K562 (cell line): ENCODE measurements around the gene ARSK. TPM values are rescaled to one million over a fixed set of nuclear protein-coding genes. Genes with fewer than 3 reads are reported as not detected.

Experiments used
- ATAC-seq: fragments of 200-7000 bp; cut with Tn5 transposase; 3 replicates; pipeline ENCODE4 v1.9.1; 2020; ENCODE audit warnings: moderate library complexity
- BruUV-seq: library from RNA; stranded (reverse); fragments of 400-500 nt; replicated peaks from 2 replicates; lab custom pipeline; 2021; lab: Mats Ljungman, UMichigan
- CTCF ChIA-PET: fragments of 300-600 bp; formaldehyde crosslinking; extraction: SDS; loops from one replicate; lab custom pipeline; 2021; ENCODE audit warnings: low intra/inter-chr PET ratio; lab: Yijun Ruan, JAX
- POLR2A ChIA-PET: fragments of 300-600, 350-650 bp; sonication (Branson Sonifier 250); formaldehyde crosslinking; extraction: SDS; loops from one replicate; lab custom pipeline; 2021; ENCODE audit warnings: antibody characterized with exemption, inconsistent platforms; lab: Yijun Ruan, JAX
- DNase-seq, 4 experiments: peaks; one replicate each; pipeline versions ENCODE4 v3.0.0 to v3.0.0-alpha.2; 2011 to 2018; ENCODE audit warnings: low spot score in 3 of 4, mixed read lengths in 3 of 4; ENCODE audit errors: extremely low read depth in 1 of 4
- FAIRE-seq: peaks from 2 replicates; lab custom pipeline; 2011; peaks lifted over from hg19 to GRCh38; lab: Jason Lieb, UNC
- H2AFZ ChIP-seq: 2 replicates; pipeline ENCODE4 v1.6.0; 2011; ENCODE audit warnings: low read depth, low read length, control low read depth, inconsistent platforms
- H3K27ac ChIP-seq: fragments of 200-600 bp; 3 replicates; pipeline ENCODE4 v1.8.0; 2011; ENCODE audit warnings: low read depth, mild to moderate bottlenecking, control low read depth, inconsistent platforms, low read length, moderate library complexity, mixed read lengths; ENCODE audit errors: extremely low read depth
- H3K27me3 ChIP-seq, 2 experiments: fragments of 300-600 bp in 1 of 2; 2 replicates in 1 of 2; 3 replicates in 1 of 2; pipeline versions ENCODE4 v1.6.0 to v1.8.0; 2011; ENCODE audit warnings: inconsistent platforms in 2 of 2, low read length in 2 of 2, mild to moderate bottlenecking in 1 of 2, mixed read lengths in 1 of 2, moderate library complexity in 1 of 2; ENCODE audit not compliant: control insufficient read depth in 2 of 2, insufficient read depth in 2 of 2
- H3K36me3 ChIP-seq: fragments of 300-600 bp; 3 replicates; pipeline ENCODE4 v1.8.0; 2011; ENCODE audit warnings: mild to moderate bottlenecking, low read length, inconsistent platforms; ENCODE audit not compliant: control insufficient read depth, insufficient read depth
- H3K4me1 ChIP-seq, 2 experiments: fragments of 200-600 bp in 1 of 2; replicated peaks in 1 of 2; 2 replicates in 1 of 2; 3 replicates in 1 of 2; pipeline versions ENCODE4 v1.5.1 to v1.8.0; 2011; ENCODE audit warnings: inconsistent platforms in 2 of 2, low read length in 2 of 2, mild to moderate bottlenecking in 1 of 2, mixed read lengths in 1 of 2, moderate library complexity in 1 of 2; ENCODE audit not compliant: control insufficient read depth in 2 of 2, insufficient read depth in 2 of 2
- H3K4me2 ChIP-seq: 2 replicates; pipeline ENCODE4 v1.6.1; 2011; ENCODE audit warnings: low read length, control low read depth, inconsistent platforms, mixed read lengths; ENCODE audit not compliant: insufficient read depth
- H3K4me3 ChIP-seq: fragments of 200-600 bp; sonication (generic), shearing (Covaris generic); 2 replicates; pipeline ENCODE4 v1.5.1; 2016; ENCODE audit warnings: control low read depth, inconsistent platforms
- H3K79me2 ChIP-seq: fragments of 200-600 bp; 3 replicates; pipeline ENCODE4 v1.8.0; 2011; ENCODE audit warnings: low read length, inconsistent platforms; ENCODE audit not compliant: control insufficient read depth, insufficient read depth
- H3K9ac ChIP-seq, 2 experiments: 2 replicates each; pipeline versions ENCODE4 v1.6.0 to v1.6.1; 2011; ENCODE audit warnings: low read depth in 2 of 2, low read length in 2 of 2, control low read depth in 1 of 2, inconsistent platforms in 1 of 2, mild to moderate bottlenecking in 1 of 2, mixed read lengths in 1 of 2; ENCODE audit not compliant: insufficient read depth in 1 of 2
- H3K9me1 ChIP-seq: one replicate; pipeline ENCODE4 v1.6.0; 2011; ENCODE audit warnings: inconsistent platforms, mild to moderate bottlenecking, low read length, moderate library complexity; ENCODE audit not compliant: control insufficient read depth, insufficient read depth
- H3K9me3 ChIP-seq: replicated peaks from 2 replicates; pipeline ENCODE4 v1.5.1; 2011; ENCODE audit warnings: low read depth, low read length, inconsistent platforms; ENCODE audit not compliant: control insufficient read depth, insufficient read depth
- H4K20me1 ChIP-seq: replicated peaks from 2 replicates; pipeline ENCODE4 v1.6.1; 2011; ENCODE audit warnings: low read length, inconsistent platforms, mixed read lengths; ENCODE audit not compliant: control insufficient read depth, insufficient read depth
- ADNP ChIP-seq: fragments of 200-800 bp; sonication (Bioruptor generic); IDR thresholded peaks from 2 replicates; pipeline ENCODE4 v1.6.1; 2016; ENCODE audit warnings: missing genetic modification characterization, missing compliant biosample characterization
- ARHGAP35 ChIP-seq: fragments of 450-650 bp; IDR thresholded peaks from 2 replicates; pipeline ENCODE4 v1.6.1; 2018; ENCODE audit not compliant: partially characterized antibody
- ATF6 ChIP-seq: sonication (generic); formaldehyde crosslinking; IDR thresholded peaks from 2 replicates; pipeline ENCODE4 v1.4.0; 2020; ENCODE audit warnings: mild to moderate bottlenecking, missing genetic modification reagents
- HDGF ChIP-seq: fragments of 450-650 bp; IDR thresholded peaks from 2 replicates; pipeline ENCODE4 v1.6.1; 2016
- IRF2 ChIP-seq: sonication (generic); formaldehyde crosslinking; IDR thresholded peaks from 2 replicates; pipeline ENCODE4 v1.8.1; 2022; ENCODE audit warnings: mild to moderate bottlenecking, missing genetic modification reagents
- NR2C2 ChIP-seq, 2 experiments: fragments of 200-800 bp in 1 of 2; sonication (Bioruptor generic) in 1 of 2; sonication (generic) in 1 of 2; formaldehyde crosslinking in 1 of 2; IDR thresholded peaks; 2 replicates each; pipeline versions ENCODE4 v1.6.1 to v1.8.0; 2016 to 2022; ENCODE audit warnings: mild to moderate bottlenecking in 1 of 2, missing compliant biosample characterization in 1 of 2, missing genetic modification characterization in 1 of 2, missing genetic modification reagents in 1 of 2
- NR2F6 ChIP-seq: fragments of 450-650 bp; formaldehyde crosslinking; IDR thresholded peaks from 2 replicates; pipeline ENCODE4 v1.4.0; 2020; ENCODE audit warnings: mild to moderate bottlenecking
- NR4A1 ChIP-seq, 2 experiments: fragments of 250-450 bp in 1 of 2; fragments of 450-650 bp in 1 of 2; sonication (Bioruptor Pico) in 1 of 2; IDR thresholded peaks; 2 replicates each; pipeline versions ENCODE4 v1.4.0 to v1.6.1; 2016 to 2020; ENCODE audit warnings: mild to moderate bottlenecking in 2 of 2, missing compliant biosample characterization in 1 of 2, missing genetic modification characterization in 1 of 2, moderate library complexity in 1 of 2
- PHB ChIP-seq: fragments of 250-450 bp; sonication (Bioruptor Pico); IDR thresholded peaks from 2 replicates; pipeline ENCODE4 v1.5.0; 2021
- RBM17 ChIP-seq: fragments of 200-400 bp; formaldehyde crosslinking; IDR thresholded peaks from 2 replicates; pipeline ENCODE4 v1.6.1; 2017; ENCODE audit warnings: low read depth, mild to moderate bottlenecking, low read length, borderline replicate concordance
- SMARCA5 ChIP-seq: fragments of 450-650 bp; IDR thresholded peaks from 2 replicates; pipeline ENCODE4 v1.6.1; 2016
- TCF7 ChIP-seq: sonication (generic); IDR thresholded peaks from 2 replicates; pipeline ENCODE4 v1.6.1; 2016; ENCODE audit warnings: antibody characterized with exemption, borderline replicate concordance
- TEAD4 ChIP-seq, 2 experiments: sonication (generic) in 1 of 2; formaldehyde crosslinking in 1 of 2; IDR thresholded peaks; 2 replicates each; pipeline versions ENCODE4 v1.6.1 to v1.8.0; 2012 to 2022; ENCODE audit warnings: borderline replicate concordance in 1 of 2, inconsistent platforms in 1 of 2, low read length in 1 of 2, mild to moderate bottlenecking in 1 of 2, missing genetic modification reagents in 1 of 2
- TRIM25 ChIP-seq: fragments of 450-650 bp; IDR thresholded peaks from 2 replicates; pipeline ENCODE4 v1.7.0; 2016; ENCODE audit warnings: borderline replicate concordance
- ZBTB11 ChIP-seq, 3 experiments: fragments of 200-800 bp in 1 of 3; fragments of 250-450 bp in 1 of 3; fragments of 450-650 bp in 1 of 3; sonication (Bioruptor Pico) in 1 of 3; sonication (Bioruptor generic) in 1 of 3; formaldehyde crosslinking in 1 of 3; IDR thresholded peaks; 2 replicates each; pipeline versions ENCODE4 v1.6.1 to v1.8.0; 2016 to 2022; ENCODE audit warnings: mild to moderate bottlenecking in 2 of 3, missing genetic modification characterization in 2 of 3, missing compliant biosample characterization in 1 of 3, moderate library complexity in 1 of 3
- ZNF3 ChIP-seq: fragments of 250-450 bp; sonication (Bioruptor Pico); IDR thresholded peaks from 2 replicates; pipeline ENCODE4 v1.5.0; 2021; ENCODE audit warnings: mild to moderate bottlenecking, moderate library complexity
- WGBS: fragments of 100-300 bp; shearing (Covaris generic); methylation state at CpG from one replicate; pipeline ENCODE4 v1.1.6; 2016; ENCODE audit warnings: low coverage, mixed read lengths; ENCODE audit not compliant: insufficient coverage; ENCODE audit errors: missing lambda C conversion rate; 5-methylcytosine and 5-hydroxymethylcytosine counted together
- in situ Hi-C: fragments of 300-500 bp; cut with MboI; formaldehyde crosslinking; loops from 4 replicates; pipeline ENCODE4 v1.15.0; 2018; ENCODE audit warnings: inconsistent platforms, mixed read lengths
- intact Hi-C: fragments of 100-400 bp; cut with micrococcal nuclease; formaldehyde crosslinking; loops from 2 replicates; pipeline ENCODE4 v1.14.2; 2022
- polyA plus RNA-seq, 8 experiments: library from polyadenylated mRNA; depleted of rRNA in 4 of 8; stranded (reverse) in 5 of 8; unstranded in 3 of 8; fragments of >200 nt; fragmentation: Nextera tagmentation in 2 of 8; fragmentation: Illumina TruSeq in 1 of 8; extraction: Ambion mirVana in 2 of 8; extraction: Trizol in 1 of 8; gene quantifications; 2 replicates each; pipeline versions ENCODE4 v1.2.1 to v1.2.3, GENCODE V29; 2011 to 2014; ENCODE audit warnings: inconsistent platforms in 1 of 8, missing spikeins in 1 of 8
- total RNA-seq, 7 experiments: library from RNA; depleted of rRNA in 6 of 7; stranded (reverse); fragments of >200 nt in 6 of 7; fragmentation: Illumina TruSeq in 2 of 7; extraction: Trizol in 2 of 7; gene quantifications; 2 replicates each; pipeline versions ENCODE4 v1.2.1 to v1.2.3, GENCODE V29; 2011 to 2021; ENCODE audit warnings: low replicate concordance in 1 of 7

ARSK gene
- total and polyA plus RNA-seq, 9 of the 15 experiments (the other 6 are each of a cell fraction or from before 2014, with no cell fraction given), result 2.7 to 9.4 (median 7.1) TPM

- intact Hi-C loops (no loop called here), in situ Hi-C loops (no loop called here)
- Histone ChIP-seq H3K4me2 (no peak overlapping the region), H3K79me2 (no peaks in the 10 kb centered on the region), H2AFZ (no peak overlapping the region), H3K27ac (no peak overlapping the region), H3K9me1 (no peaks in the 10 kb centered on the region), H3K9ac (no peak overlapping the region), H3K36me3 (peaks cover 76% of the 10 kb centered on the region), H3K27me3 (no peaks in the 10 kb centered on the region), H3K4me1 (no peaks in the 10 kb centered on the region), H4K20me1 (no peaks in the 10 kb centered on the region), H3K4me3 (no peak overlapping the region), H3K9me3 (no peaks in the 10 kb centered on the region)
- BruUV-seq, result no TSS peak
- ATAC-seq (no peak), FAIRE-seq (no peak), DNase-seq (no peak)
- ChIA-PET CTCF (no interaction called here), POLR2A (no interaction called here)
- 88% methylated on average over 1 of the region's 1 CpG for WGBS
- TF ChIP-seq TRIM25, result no peak
- TF ChIP-seq ATF6 (CRISPR knock-in tag), result no peak
- no peak for TF ChIP-seq HDGF
- no peak for TF ChIP-seq ADNP (tag)
- TF ChIP-seq PHB (CRISPR knock-in tag), result no peak
- no peak for TF ChIP-seq SMARCA5
- no peak for TF ChIP-seq NR4A1 (CRISPR knock-in tag; IDR thresholded peaks at IDR 0.05)
- TF ChIP-seq NR4A1 (tag; IDR thresholded peaks at IDR 0.05), result no peak
- TF ChIP-seq TEAD4 (IDR thresholded peaks at IDR 0.05; ENCODE audit: low read length), result no peak
- no peak for TF ChIP-seq TEAD4 (CRISPR knock-in tag; IDR thresholded peaks at IDR 0.05; ENCODE audit: borderline replicate concordance)
- TF ChIP-seq NR2C2 (CRISPR knock-in tag; IDR thresholded peaks at IDR 0.05), result no peak
- TF ChIP-seq NR2C2 (tag; IDR thresholded peaks at IDR 0.05), result no peak
- no peak for TF ChIP-seq ZBTB11 (CRISPR knock-in tag; IDR thresholded peaks at IDR 0.05)
- no peak for TF ChIP-seq ARHGAP35
- no peak for TF ChIP-seq ZNF3 (CRISPR knock-in tag)
- TF ChIP-seq NR2F6 (CRISPR knock-in tag), result no peak
- TF ChIP-seq TCF7, result no peak
- TF ChIP-seq IRF2 (CRISPR knock-in tag), result no peak
- no peak for TF ChIP-seq RBM17
These were observed 34.7 kb upstream of the ARSK start for GRCh38 chr5:95520206-95520605.
